Measurements from ENCODE around the gene ELANE.

GRCh38 chr19:875265-875879, 23.3 kb downstream of the ELANE start:
- no peak for TF ChIP-seq GATA2 (IDR thresholded peaks at IDR 0.05; ENCODE audit: low read depth, low read length)
- TF ChIP-seq GATA3 (IDR thresholded peaks at IDR 0.05; ENCODE audit: low read depth, low read length), result no peak
